NCI-H128 (cell line): ENCODE measurements around the gene RTN1.

Source experiments
- DNase-seq: peaks from one replicate; lab custom pipeline; 2025; ENCODE audit not compliant: unreplicated experiment; lab: John Stamatoyannopoulos, UW

Gene RTN1

GRCh38 chr14:59870277-59871165 lies at the start of gene RTN1:
Gene RTN1, minus strand, starts transcription at chr14:59870776. Its CDS starts 146 bp downstream, at chr14:59870630.
- peak; percentile 45 for DNase-seq

GRCh38 chr14:59920378-59920683 lies 49.8 kb upstream of the RTN1 start:
- DNase-seq: no peak

- DNase-seq: peak; percentile 64
Observed at GRCh38 chr14:59919570-59920377, 49.2 kb upstream of the RTN1 start, which contains the start of gene LRRC9. Gene LRRC9, plus strand, starts transcription at chr14:59920144.

GRCh38 chr14:59918824-59919569 lies 48.4 kb upstream of the RTN1 start:
- no peak for DNase-seq

- no peak for DNase-seq
Observed at GRCh38 chr14:59913187-59913586, 42.6 kb upstream of the RTN1 start.

GRCh38 chr14:59912443-59912842 lies 41.9 kb upstream of the RTN1 start:
- DNase-seq: no peak

GRCh38 chr14:59905188-59905587 lies 34.6 kb upstream of the RTN1 start:
- DNase-seq: no peak

- no peak for DNase-seq
Observed at GRCh38 chr14:59904184-59904583, 33.6 kb upstream of the RTN1 start.

GRCh38 chr14:59900556-59900955 lies 30.0 kb upstream of the RTN1 start:
- DNase-seq: no peak

- no peak for DNase-seq
Observed at GRCh38 chr14:59897757-59898383, 27.3 kb upstream of the RTN1 start.

- no peak for DNase-seq
Observed at GRCh38 chr14:59895721-59896120, 25.1 kb upstream of the RTN1 start.

GRCh38 chr14:59890676-59891075 lies 20.1 kb upstream of the RTN1 start:
- peak; percentile 3 for DNase-seq

- DNase-seq: no peak
Observed at GRCh38 chr14:59882957-59883356, 12.4 kb upstream of the RTN1 start.

- no peak for DNase-seq
Observed at GRCh38 chr14:59871166-59871495, 555 bp upstream of the RTN1 start.

GRCh38 chr14:59869381-59870255 lies 958 bp downstream of the RTN1 start:
- no peak for DNase-seq

GRCh38 chr14:59868021-59868420 lies 2.6 kb downstream of the RTN1 start:
- no peak for DNase-seq

GRCh38 chr14:59863806-59864525 lies 6.6 kb downstream of the RTN1 start:
- no peak for DNase-seq

GRCh38 chr14:59857328-59857727 lies 13.2 kb downstream of the RTN1 start:
- DNase-seq: no peak

GRCh38 chr14:59852350-59852749 lies 18.2 kb downstream of the RTN1 start:
- DNase-seq: no peak
